SU-DHL-6 (cell line): ENCODE results near the gene HMCES.

Experiments
- H2AFZ ChIP-seq: fragments of 200-600 bp; sonication (generic); 2 replicates; pipeline ENCODE4 v1.6.1; 2014; ENCODE audit warnings: low read depth, mild to moderate bottlenecking, moderate library complexity, mixed read lengths, antibody characterized with exemption, low read length; ENCODE audit not compliant: severe bottlenecking
- H3F3A ChIP-seq: fragments of 200-600 bp; shearing (Covaris generic); 2 replicates; pipeline ENCODE4 v1.6.0; 2016; ENCODE audit warnings: antibody characterized with exemption, mild to moderate bottlenecking; ENCODE audit not compliant: insufficient read depth
- H3K27ac ChIP-seq: fragments of 200-600 bp; sonication (generic); 2 replicates; pipeline ENCODE4 v1.5.1; 2016; ENCODE audit warnings: low read depth, mild to moderate bottlenecking, low read length, moderate library complexity, mixed read lengths
- H3K27me3 ChIP-seq: fragments of 200-600 bp; sonication (generic), shearing (Covaris generic); 2 replicates; pipeline ENCODE4 v1.6.0; 2014; ENCODE audit warnings: mild to moderate bottlenecking, low read length
- H3K36me3 ChIP-seq: fragments of 200-600 bp; sonication (generic); 2 replicates; pipeline ENCODE4 v1.6.1; 2014; ENCODE audit warnings: mild to moderate bottlenecking, low read length, mixed read lengths
- H3K4me2 ChIP-seq: fragments of 300-600, 200-600 bp; shearing (Covaris generic), sonication (generic); 2 replicates; pipeline ENCODE4 v1.6.0; 2014; ENCODE audit warnings: low read length, low read depth, mild to moderate bottlenecking; ENCODE audit not compliant: poor library complexity, severe bottlenecking
- H3K4me3 ChIP-seq: fragments of 200-600 bp; sonication (generic); 2 replicates; pipeline ENCODE4 v1.5.1; 2014; ENCODE audit warnings: antibody characterized with exemption, low read length, mild to moderate bottlenecking, mixed read lengths; ENCODE audit not compliant: insufficient read depth, poor library complexity, severe bottlenecking
- H3K79me2 ChIP-seq: fragments of 200-600 bp; sonication (generic); 2 replicates; pipeline ENCODE4 v1.6.1; 2014; ENCODE audit warnings: mild to moderate bottlenecking, low read length, moderate library complexity; ENCODE audit not compliant: insufficient read depth
- H3K9ac ChIP-seq: fragments of 200-600 bp; sonication (generic); 2 replicates; pipeline ENCODE4 v1.7.0; 2014; ENCODE audit warnings: mild to moderate bottlenecking, low read length
- H3K9me2 ChIP-seq: fragments of 200-600 bp; sonication (generic); replicated peaks from 2 replicates; pipeline ENCODE4 v1.6.1; 2014; ENCODE audit warnings: low read length; ENCODE audit not compliant: insufficient read depth
- H3K9me3 ChIP-seq: fragments of 200-600 bp; sonication (generic); 2 replicates; pipeline ENCODE4 v1.6.1; 2014; ENCODE audit warnings: low read length, mixed read lengths; ENCODE audit not compliant: insufficient read depth
- H4K20me1 ChIP-seq: fragments of 200-600 bp; sonication (generic); 2 replicates; pipeline ENCODE4 v1.6.1; 2014; ENCODE audit warnings: low read depth, mild to moderate bottlenecking, antibody characterized with exemption, low read length, moderate library complexity, mixed read lengths
- CTCF ChIP-seq: fragments of 200-600 bp; sonication (generic); IDR thresholded peaks from one replicate; pipeline ENCODE4 v1.5.1; 2017; ENCODE audit warnings: antibody characterized with exemption, mild to moderate bottlenecking, low read length, moderate library complexity; ENCODE audit not compliant: insufficient read depth, poor library complexity, severe bottlenecking
- EZH2phosphoT487 ChIP-seq: fragments of 200-600 bp; sonication (generic), shearing (Covaris generic); conservative IDR thresholded peaks from 2 replicates; pipeline ENCODE4 v1.6.1; 2018; ENCODE audit warnings: mild to moderate bottlenecking, antibody characterized with exemption, low read length, moderate library complexity, mixed read lengths

The HMCES gene

GRCh38 chr3:129257609-129258008 lies 21.1 kb upstream of the HMCES start:
- H3K4me2 ChIP-seq, result no peak overlapping the region
- no peak overlapping the region for H3K9ac ChIP-seq
- no peak for TF ChIP-seq CTCF
- TF ChIP-seq EZH2phosphoT487, result no peak
- no peaks in the 10 kb centered on the region for H3K27me3 ChIP-seq
- no peaks in the 10 kb centered on the region for H3K9me2 ChIP-seq
- no peaks in the 10 kb centered on the region for H3K79me2 ChIP-seq
- H3K36me3 ChIP-seq, result no peaks in the 10 kb centered on the region; the same call in 1 of the 2 replicates
- no peaks in the 10 kb centered on the region for H4K20me1 ChIP-seq
- H2AFZ ChIP-seq, result no peak overlapping the region
- H3K4me3 ChIP-seq, result no peak overlapping the region
- H3F3A ChIP-seq, result no peaks in the 10 kb centered on the region
- no peak overlapping the region for H3K27ac ChIP-seq
- H3K9me3 ChIP-seq, result no peaks in the 10 kb centered on the region

DNA sequence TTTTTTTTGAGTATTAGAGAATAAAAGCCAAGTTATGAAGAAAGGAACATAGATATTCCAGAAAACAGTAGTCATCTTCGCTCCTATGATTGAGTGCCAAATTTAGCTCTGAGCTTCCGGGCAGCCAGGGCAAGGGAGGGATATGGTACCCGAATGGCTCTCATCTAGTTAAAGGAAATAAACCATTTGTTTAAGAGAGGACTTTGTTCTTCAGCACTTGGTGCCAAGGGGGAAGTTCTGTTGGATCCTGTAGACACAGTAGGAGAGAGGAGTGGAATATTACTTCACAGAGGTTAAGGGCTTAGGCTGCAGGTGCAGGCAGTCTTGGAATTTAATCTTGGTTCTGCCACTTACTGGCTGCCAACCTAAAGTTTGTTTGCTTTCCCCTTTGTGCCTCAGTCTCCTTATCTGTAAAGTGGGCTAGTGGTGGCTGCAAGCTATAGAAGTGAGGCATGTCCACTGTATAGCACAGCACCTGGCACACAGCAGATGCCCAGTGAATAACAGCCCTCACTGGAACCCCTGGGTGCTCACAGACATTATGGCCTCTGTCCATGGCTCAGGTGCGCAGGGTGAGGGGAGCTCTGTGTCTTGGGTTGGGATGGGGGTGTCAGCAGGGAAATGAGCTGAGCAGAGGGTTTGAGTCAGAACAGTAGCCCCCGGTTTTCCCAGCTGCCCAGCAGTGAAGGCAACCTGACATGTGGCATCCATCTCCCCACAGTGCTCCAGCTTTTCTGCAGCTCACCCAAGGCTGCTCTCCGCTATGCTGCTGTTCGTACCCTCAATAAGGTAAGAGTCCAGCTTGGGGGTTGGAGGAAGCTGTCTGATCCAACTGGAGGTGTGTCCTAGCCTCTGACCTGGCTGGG lies 18.8 kb upstream of the HMCES start:
- no peak overlapping the region for H2AFZ ChIP-seq
- H3K27ac ChIP-seq, result no peak overlapping the region
- TF ChIP-seq CTCF (no peak), EZH2phosphoT487 (no peak)
- H3K9me3 ChIP-seq, result no peaks in the 10 kb centered on the region
- no peaks in the 10 kb centered on the region for H3K27me3 ChIP-seq
- H3K36me3 ChIP-seq, result no peaks in the 10 kb centered on the region; the same call in 1 of the 2 replicates
- H4K20me1 ChIP-seq, result no peaks in the 10 kb centered on the region
- H3K9me2 ChIP-seq, result no peaks in the 10 kb centered on the region
- H3K4me3 ChIP-seq, result no peak overlapping the region
- H3K9ac ChIP-seq, result no peak overlapping the region
- no peaks in the 10 kb centered on the region for H3K79me2 ChIP-seq
- no peak overlapping the region for H3K4me2 ChIP-seq
- no peaks in the 10 kb centered on the region for H3F3A ChIP-seq

DNA sequence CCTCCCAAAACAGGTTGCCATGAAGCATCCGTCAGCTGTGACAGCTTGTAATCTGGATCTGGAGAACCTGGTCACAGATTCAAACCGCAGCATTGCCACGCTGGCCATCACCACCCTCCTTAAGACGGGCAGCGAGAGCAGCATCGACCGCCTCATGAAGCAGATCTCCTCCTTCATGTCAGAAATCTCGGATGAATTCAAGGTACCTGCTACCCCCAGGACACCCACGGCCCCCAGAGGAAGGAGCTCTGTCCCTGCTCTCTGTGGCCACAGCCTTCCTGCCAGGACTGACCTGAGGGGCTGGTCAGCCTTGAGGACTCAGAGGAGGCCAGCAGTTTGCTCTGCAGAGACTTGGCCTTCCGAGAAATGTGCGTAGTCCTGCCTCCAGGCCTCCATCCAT lies 18.1 kb upstream of the HMCES start:
- H3K27ac ChIP-seq, result no peak overlapping the region
- H3K79me2 ChIP-seq, result no peaks in the 10 kb centered on the region
- no peaks in the 10 kb centered on the region for H3F3A ChIP-seq
- no peak for TF ChIP-seq EZH2phosphoT487
- no peak for TF ChIP-seq CTCF
- no peaks in the 10 kb centered on the region for H3K9me2 ChIP-seq
- no peak overlapping the region for H3K4me2 ChIP-seq
- H3K9me3 ChIP-seq, result no peaks in the 10 kb centered on the region
- H3K27me3 ChIP-seq, result no peaks in the 10 kb centered on the region
- H4K20me1 ChIP-seq, result no peaks in the 10 kb centered on the region
- no peak overlapping the region for H2AFZ ChIP-seq
- H3K36me3 ChIP-seq, result no peaks in the 10 kb centered on the region; the same call in 1 of the 2 replicates
- H3K9ac ChIP-seq, result no peak overlapping the region
- H3K4me3 ChIP-seq, result no peak overlapping the region
